Mesendoderm (in vitro differentiated cells): ENCODE data around the gene TEX55.
A peak's percentile ranks its signal among the peaks of the same experiment; 100 is the strongest.
"Not testable (repeated sequence)": the region's sequence is repeated elsewhere in the genome, so short reads cannot be mapped to it uniquely, and the experiment has no call there.

Experiments used
- DNase-seq: peaks from one replicate; pipeline ENCODE4 v3.0.0; 2013
- H2AK5ac ChIP-seq: 2 replicates; pipeline ENCODE4 v1.6.1; 2013; ENCODE audit warnings: low read length, inconsistent platforms
- H2BK120ac ChIP-seq: 2 replicates; pipeline ENCODE4 v1.6.1; 2013; ENCODE audit warnings: low read depth, mild to moderate bottlenecking, low read length, moderate library complexity, mixed read lengths
- H2BK15ac ChIP-seq: replicated peaks from 2 replicates; pipeline ENCODE4 v1.6.1; 2013; ENCODE audit warnings: low read depth, mild to moderate bottlenecking, moderate library complexity
- H2BK5ac ChIP-seq: 2 replicates; pipeline ENCODE4 v1.6.1; 2013; ENCODE audit warnings: low read length, inconsistent platforms
- H3K18ac ChIP-seq: 2 replicates; pipeline ENCODE4 v1.6.1; 2013; ENCODE audit warnings: mild to moderate bottlenecking, low read length, mixed read lengths
- H3K23ac ChIP-seq: one replicate; pipeline ENCODE4 v1.6.1; 2013; ENCODE audit warnings: low read length
- H3K27ac ChIP-seq: 2 replicates; pipeline ENCODE4 v1.5.1; 2013; ENCODE audit warnings: low read depth, mild to moderate bottlenecking, inconsistent platforms, low read length, moderate library complexity
- H3K27me3 ChIP-seq: 2 replicates; pipeline ENCODE4 v1.6.1; 2013; ENCODE audit warnings: low read length, control low read depth, mild to moderate bottlenecking, inconsistent platforms; ENCODE audit not compliant: insufficient read depth, poor library complexity
- H3K36me3 ChIP-seq: 2 replicates; pipeline ENCODE4 v1.6.1; 2013; ENCODE audit warnings: low read length, inconsistent platforms; ENCODE audit not compliant: control insufficient read depth, insufficient read depth
- H3K4ac ChIP-seq: one replicate; pipeline ENCODE4 v1.6.1; 2013; ENCODE audit warnings: low read depth, mild to moderate bottlenecking, low read length, moderate library complexity
- H3K4me1 ChIP-seq: 2 replicates; pipeline ENCODE4 v1.6.1; 2013; ENCODE audit warnings: low read depth, low read length, inconsistent platforms; ENCODE audit not compliant: control insufficient read depth
- H3K4me2 ChIP-seq: 2 replicates; pipeline ENCODE4 v1.6.1; 2013; ENCODE audit warnings: low read length
- H3K4me3 ChIP-seq: 2 replicates; pipeline ENCODE4 v1.5.1; 2013; ENCODE audit warnings: mild to moderate bottlenecking, low read length
- H3K56ac ChIP-seq: one replicate; pipeline ENCODE4 v1.6.1; 2013; ENCODE audit warnings: low read length
- H3K79me1 ChIP-seq: 2 replicates; pipeline ENCODE4 v1.6.1; 2013; ENCODE audit warnings: low read length, inconsistent platforms
- H3K79me2 ChIP-seq: 2 replicates; pipeline ENCODE4 v1.6.1; 2013; ENCODE audit warnings: mild to moderate bottlenecking, low read length; ENCODE audit not compliant: control insufficient read depth, insufficient read depth
- H3K9ac ChIP-seq: 2 replicates; pipeline ENCODE4 v1.6.1; 2013; ENCODE audit warnings: low read length, inconsistent platforms
- H4K5ac ChIP-seq: one replicate; pipeline ENCODE4 v1.6.1; 2013; ENCODE audit warnings: low read length
- H4K8ac ChIP-seq: one replicate; pipeline ENCODE4 v1.6.1; 2013; ENCODE audit warnings: low read depth, mild to moderate bottlenecking, control low read depth, low read length, moderate library complexity
- WGBS: extraction: QIAGEN DNeasy Blood & Tissue Kit; methylation state at CpG from one replicate; pipeline ENCODE4 v1.1.7; 2013; ENCODE audit warnings: low lambda C conversion rate, missing lambda C conversion rate; ENCODE audit not compliant: insufficient coverage; ENCODE audit errors: extremely low coverage; 5-methylcytosine and 5-hydroxymethylcytosine counted together

The TEX55 gene

DNA sequence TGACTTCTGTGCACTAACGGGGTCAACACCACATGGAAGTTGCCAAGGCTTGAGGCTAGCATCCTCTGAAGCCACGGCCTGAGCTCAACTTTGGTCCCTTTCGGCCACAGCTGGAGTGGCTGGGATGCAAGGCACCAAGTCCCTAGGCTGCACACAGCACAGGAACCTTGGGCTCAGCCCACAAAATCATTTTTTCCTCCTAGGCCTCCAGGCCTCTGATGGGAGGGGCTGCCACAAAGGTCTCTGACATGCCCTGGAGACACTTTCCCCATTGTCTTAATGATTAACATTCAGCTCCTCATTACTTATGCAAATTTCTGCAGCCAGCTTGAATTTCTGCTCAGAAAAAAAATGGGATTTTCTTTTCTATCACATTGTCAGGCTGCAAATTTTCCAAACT, 27.6 kb upstream of the TEX55 start:
- H3K79me2 ChIP-seq, DNase-seq, H3K4me3 ChIP-seq, H3K23ac ChIP-seq, H3K36me3 ChIP-seq, H3K79me1 ChIP-seq, H3K18ac ChIP-seq, H3K4me1 ChIP-seq, H3K4ac ChIP-seq, H2AK5ac ChIP-seq, H3K9ac ChIP-seq, H2BK15ac ChIP-seq, H2BK120ac ChIP-seq, H3K56ac ChIP-seq, H3K27me3 ChIP-seq, H2BK5ac ChIP-seq, H4K5ac ChIP-seq, H3K27ac ChIP-seq, H4K8ac ChIP-seq, H3K4me2 ChIP-seq: not testable (repeated sequence)
- no CpG with 5 or more reads among the region's 3 CpGs for WGBS

DNA sequence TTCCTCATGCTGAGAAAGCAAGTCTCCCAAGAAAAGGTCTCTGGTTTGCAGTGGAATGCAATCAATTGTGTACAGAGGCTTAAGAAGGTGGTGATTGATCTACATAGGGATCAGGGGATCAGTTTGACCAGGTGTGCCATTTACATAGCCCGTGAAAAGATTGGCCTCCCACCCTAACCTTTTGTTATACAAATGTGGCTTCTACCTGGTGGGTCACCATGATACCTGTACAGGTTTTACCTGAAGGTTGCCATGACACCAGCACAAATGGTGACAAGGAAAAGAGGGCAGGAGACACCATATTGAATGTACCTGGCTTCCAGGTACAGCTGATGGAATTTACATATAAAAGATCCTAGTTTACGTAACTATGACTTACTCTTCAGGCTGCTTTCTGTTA, 25.5 kb upstream of the TEX55 start:
- Histone ChIP-seq H3K36me3 (no peaks in the 10 kb centered on the region), H3K27ac (no peak overlapping the region), H2BK120ac (no peak overlapping the region), H3K18ac (no peak overlapping the region), H3K56ac (no peak overlapping the region), H3K4me3 (no peak overlapping the region), H2AK5ac (no peak overlapping the region), H2BK15ac (no peak overlapping the region), H3K79me1 (no peaks in the 10 kb centered on the region), H3K4me2 (no peak overlapping the region), H3K9ac (no peak overlapping the region), H3K79me2 (no peaks in the 10 kb centered on the region), H3K4ac (no peak overlapping the region), H4K8ac (no peak overlapping the region), H4K5ac (no peak overlapping the region), H3K4me1 (no peaks in the 10 kb centered on the region), H3K23ac (no peak overlapping the region), H3K27me3 (no peaks in the 10 kb centered on the region), H2BK5ac (no peak overlapping the region)
- WGBS: no CpG with 5 or more reads among the region's 2 CpGs
- DNase-seq: no peak

DNA sequence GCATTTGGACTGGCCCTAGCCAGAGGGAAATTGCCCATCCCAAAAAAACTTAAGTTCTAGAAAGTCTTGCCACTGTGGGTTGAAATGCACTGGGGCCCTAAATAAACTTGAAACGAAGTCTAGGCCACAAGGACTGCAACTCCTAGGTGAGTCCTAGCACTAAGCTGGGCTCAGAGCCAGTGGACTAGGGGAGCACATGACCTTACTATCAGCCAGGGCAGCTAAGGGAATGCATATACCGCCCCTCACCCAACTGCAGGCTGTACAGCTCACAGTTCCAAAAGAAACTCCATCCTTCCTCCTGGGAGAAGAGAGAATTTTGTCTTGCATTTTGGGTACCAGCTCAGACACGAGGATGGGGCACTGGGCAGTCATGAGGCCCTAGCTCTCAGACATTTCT, 23.6 kb upstream of the TEX55 start:
- H2BK5ac ChIP-seq: no peak overlapping the region
- no peak overlapping the region for H3K27ac ChIP-seq
- H2AK5ac ChIP-seq: no peak overlapping the region
- H3K4me1 ChIP-seq: no peaks in the 10 kb centered on the region
- no peak overlapping the region for H2BK15ac ChIP-seq
- no peak overlapping the region for H3K18ac ChIP-seq
- DNase-seq: no peak
- WGBS: no CpG with 5 or more reads among the region's 3 CpGs
- no peaks in the 10 kb centered on the region for H3K79me2 ChIP-seq
- no peaks in the 10 kb centered on the region for H3K36me3 ChIP-seq
- H3K79me1 ChIP-seq: no peaks in the 10 kb centered on the region
- no peak overlapping the region for H3K56ac ChIP-seq
- H3K4ac ChIP-seq: no peak overlapping the region
- H4K5ac ChIP-seq: no peak overlapping the region
- H4K8ac ChIP-seq: no peak overlapping the region
- no peak overlapping the region for H3K4me2 ChIP-seq
- no peak overlapping the region for H3K23ac ChIP-seq
- H2BK120ac ChIP-seq: no peak overlapping the region
- no peak overlapping the region for H3K4me3 ChIP-seq
- H3K9ac ChIP-seq: no peak overlapping the region
- no peaks in the 10 kb centered on the region for H3K27me3 ChIP-seq

DNA sequence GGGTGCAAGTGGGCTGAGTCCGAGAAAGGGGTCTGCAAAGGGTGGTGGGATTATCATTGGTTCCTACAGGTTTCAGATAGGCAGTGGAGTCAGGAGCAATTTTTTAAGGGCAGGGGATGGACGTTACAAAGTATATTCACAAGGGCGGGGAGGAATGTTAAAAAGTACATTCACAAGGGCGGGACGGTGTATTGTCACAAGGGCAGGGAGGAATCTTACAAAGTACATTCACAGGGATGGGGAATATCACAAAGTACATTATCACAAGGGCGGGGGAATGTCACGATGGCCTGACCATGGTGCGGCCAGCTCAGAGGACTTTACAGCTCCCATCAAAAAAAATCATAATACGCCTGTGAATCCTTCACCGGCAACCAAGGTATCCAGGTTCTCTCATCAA, 20.6 kb upstream of the TEX55 start:
- Histone ChIP-seq H3K4me3 (no peak overlapping the region), H3K79me2 (no peaks in the 10 kb centered on the region), H4K8ac (no peak overlapping the region), H2BK15ac (no peak overlapping the region), H2BK120ac (no peak overlapping the region), H3K9ac (no peak overlapping the region), H2BK5ac (no peak overlapping the region), H3K4ac (no peak overlapping the region), H3K79me1 (no peaks in the 10 kb centered on the region), H3K4me1 (no peaks in the 10 kb centered on the region), H3K23ac (no peak overlapping the region), H3K18ac (no peak overlapping the region), H3K27ac (no peak overlapping the region), H2AK5ac (no peak overlapping the region), H3K36me3 (no peaks in the 10 kb centered on the region), H3K56ac (no peak overlapping the region), H3K4me2 (no peak overlapping the region), H3K27me3 (no peaks in the 10 kb centered on the region), H4K5ac (no peak overlapping the region)
- no peak for DNase-seq
- no CpG with 5 or more reads among the region's 10 CpGs for WGBS

DNA sequence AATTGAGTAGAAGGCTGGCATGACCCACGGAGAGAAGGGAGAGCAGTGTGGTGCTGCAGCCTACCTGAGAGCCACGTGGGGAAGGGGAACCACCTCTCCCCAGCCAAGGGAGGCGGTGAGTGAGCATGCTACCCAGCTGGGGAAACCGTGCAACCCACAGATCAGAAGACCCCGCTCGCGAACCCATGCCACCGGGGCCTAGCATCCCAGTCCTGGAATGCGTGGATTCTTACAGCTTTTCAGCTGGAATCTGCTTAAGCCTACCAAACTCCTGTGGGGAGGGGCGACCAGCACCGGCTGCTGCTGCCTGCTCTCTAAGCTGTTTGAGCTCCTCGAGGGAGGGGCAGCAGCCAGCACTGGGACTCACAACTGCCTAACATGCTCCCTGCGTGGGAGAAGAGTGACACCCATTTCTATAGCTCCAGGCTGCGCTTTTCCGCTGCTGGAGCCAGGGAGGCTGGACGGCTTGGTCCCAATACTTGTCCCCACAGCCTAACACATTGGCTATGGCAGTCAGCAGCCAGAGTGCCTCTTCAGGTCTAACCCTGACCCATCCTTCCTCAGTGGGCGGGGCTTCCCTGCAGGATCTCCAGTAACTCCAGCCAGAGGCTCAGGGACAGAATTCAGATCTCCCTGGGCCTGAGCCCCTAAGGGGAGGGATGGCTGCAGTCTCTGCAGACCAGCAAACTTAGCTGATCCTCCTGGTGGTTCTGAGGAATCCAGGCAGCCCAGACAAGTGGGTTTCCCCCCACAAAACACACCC, 20.0 kb upstream of the TEX55 start:
- H2BK15ac ChIP-seq: no peak overlapping the region
- H3K79me2 ChIP-seq: no peaks in the 10 kb centered on the region
- H3K27me3 ChIP-seq: no peaks in the 10 kb centered on the region
- DNase-seq: peak; percentile 14
- no peak overlapping the region for H4K5ac ChIP-seq
- no CpG with 5 or more reads among the region's 17 CpGs for WGBS
- no peak overlapping the region for H3K4me2 ChIP-seq
- no peak overlapping the region for H2AK5ac ChIP-seq
- H3K36me3 ChIP-seq: no peaks in the 10 kb centered on the region
- no peak overlapping the region for H2BK120ac ChIP-seq
- no peak overlapping the region for H3K23ac ChIP-seq
- H3K9ac ChIP-seq: no peak overlapping the region
- H3K56ac ChIP-seq: peak overlapping the region; percentile 34
- no peak overlapping the region for H3K27ac ChIP-seq
- H3K4me3 ChIP-seq: no peak overlapping the region
- H2BK5ac ChIP-seq: no peak overlapping the region
- H3K79me1 ChIP-seq: no peaks in the 10 kb centered on the region
- H3K4me1 ChIP-seq: no peaks in the 10 kb centered on the region
- H3K4ac ChIP-seq: no peak overlapping the region
- no peak overlapping the region for H4K8ac ChIP-seq
- H3K18ac ChIP-seq: no peak overlapping the region

DNA sequence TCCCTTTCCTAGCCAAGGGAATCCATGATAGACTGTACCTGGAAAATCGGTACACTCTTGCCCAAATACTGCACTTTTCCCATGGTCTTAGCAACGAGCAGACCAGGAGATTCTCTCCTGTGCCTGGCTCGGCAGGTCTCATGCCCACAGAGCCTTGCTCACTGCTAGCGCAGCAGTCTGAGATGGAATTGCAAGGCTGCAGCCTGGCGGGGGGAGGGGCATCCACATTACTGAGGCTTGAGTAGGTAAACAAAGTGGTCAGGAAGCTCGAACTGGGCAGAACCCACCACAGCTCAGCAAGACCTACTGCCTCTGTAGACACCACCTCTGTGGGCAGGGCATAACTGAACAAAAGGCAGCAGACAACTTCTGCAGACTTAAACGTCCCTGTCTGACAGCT, 15.7 kb upstream of the TEX55 start:
- H3K4ac ChIP-seq, H3K27me3 ChIP-seq, H3K23ac ChIP-seq, H3K27ac ChIP-seq, H3K56ac ChIP-seq, H2BK5ac ChIP-seq, H3K18ac ChIP-seq, H3K4me2 ChIP-seq, H3K79me2 ChIP-seq, H3K4me3 ChIP-seq, H3K4me1 ChIP-seq, H2BK120ac ChIP-seq, H2BK15ac ChIP-seq, H3K9ac ChIP-seq, H4K5ac ChIP-seq, H3K79me1 ChIP-seq, H3K36me3 ChIP-seq, H2AK5ac ChIP-seq, H4K8ac ChIP-seq: not testable (repeated sequence)
- peak; percentile 24 for DNase-seq
- no CpG with 5 or more reads among the region's 7 CpGs for WGBS
